Endothelial cell (in vitro differentiated cells): ENCODE data around the gene SSTR3. TPM values are rescaled to one million over a fixed set of nuclear protein-coding genes. Genes with fewer than 3 reads are reported as not detected.

Source experiments
- DNase-seq: peaks from one replicate; pipeline ENCODE4 v3.0.0; 2021; ENCODE audit warnings: low spot score
- H3K27ac Mint-ChIP-seq: one replicate; pipeline ENCODE4 v1.8.0; 2021; ENCODE audit warnings: mixed read lengths, inconsistent platforms; ENCODE audit not compliant: unreplicated experiment
- H3K27me3 Mint-ChIP-seq: one replicate; pipeline ENCODE4 v1.8.0; 2021; ENCODE audit warnings: mild to moderate bottlenecking, moderate library complexity, mixed read lengths, inconsistent platforms; ENCODE audit not compliant: unreplicated experiment
- H3K36me3 Mint-ChIP-seq: one replicate; pipeline ENCODE4 v1.8.0; 2021; ENCODE audit warnings: mild to moderate bottlenecking, low read depth, mixed read lengths, inconsistent platforms; ENCODE audit not compliant: unreplicated experiment
- H3K4me1 Mint-ChIP-seq: one replicate; pipeline ENCODE4 v1.8.0; 2021; ENCODE audit warnings: mild to moderate bottlenecking, mixed read lengths, inconsistent platforms; ENCODE audit not compliant: unreplicated experiment
- H3K4me3 Mint-ChIP-seq: one replicate; pipeline ENCODE4 v1.8.0; 2021; ENCODE audit warnings: mild to moderate bottlenecking, mixed read lengths, inconsistent platforms; ENCODE audit not compliant: unreplicated experiment
- H3K9me3 Mint-ChIP-seq: one replicate; pipeline ENCODE4 v1.8.0; 2021; ENCODE audit warnings: mixed read lengths, inconsistent platforms; ENCODE audit not compliant: unreplicated experiment
- CTCF ChIP-seq: fragments of 200-600 bp; sonication (generic); IDR thresholded peaks from one replicate; pipeline ENCODE4 v1.5.0; 2021; ENCODE audit warnings: antibody characterized with exemption; ENCODE audit not compliant: unreplicated experiment
- total RNA-seq: library from RNA; stranded (reverse); fragmentation: NEBNext Ultra II Directional; extraction: Animal tissue kit (Norgen Biotek cat#: 25700); gene quantifications from one replicate; pipeline ENCODE4 v1.2.1, GENCODE V29; 2021; ENCODE audit not compliant: unreplicated experiment

SSTR3 gene
- total RNA-seq, 1 donor from 2014 or later = 0.13 TPM

GRCh38 chr22:37186997-37187522 is 25.2 kb downstream of the SSTR3 start:
- no peak for TF ChIP-seq CTCF
- H3K27me3 Mint-ChIP-seq = peaks cover 2% of the 10 kb centered on the region
- no peaks in the 10 kb centered on the region for H3K9me3 Mint-ChIP-seq
- no peak for DNase-seq
- H3K36me3 Mint-ChIP-seq = no peaks in the 10 kb centered on the region
- H3K4me1 Mint-ChIP-seq = peaks cover 39% of the 10 kb centered on the region
- peak overlapping the region; percentile 89 for H3K4me3 Mint-ChIP-seq
- peak overlapping the region; percentile 94 for H3K27ac Mint-ChIP-seq

- Mint-ChIP-seq H3K27ac (peak overlapping the region; percentile 83), H3K4me1 (peaks cover 39% of the 10 kb centered on the region), H3K9me3 (no peaks in the 10 kb centered on the region), H3K36me3 (peaks cover 5% of the 10 kb centered on the region), H3K27me3 (peaks cover 2% of the 10 kb centered on the region), H3K4me3 (peak overlapping the region; percentile 76)
- DNase-seq = peak; percentile 27
- no peak for TF ChIP-seq CTCF
These were observed 25.9 kb downstream of the SSTR3 start for GRCh38 chr22:37186228-37186996.

- Mint-ChIP-seq H3K27ac (no peak overlapping the region), H3K9me3 (no peaks in the 10 kb centered on the region)
These were observed 26.5 kb downstream of the SSTR3 start for GRCh38 chr22:37185646-37186227.

GRCh38 chr22:37184816-37185541 is 27.3 kb downstream of the SSTR3 start:
- H3K4me3 Mint-ChIP-seq = no peak overlapping the region
- TF ChIP-seq CTCF = no peak
- no peak overlapping the region for H3K27ac Mint-ChIP-seq
- peaks cover 2% of the 10 kb centered on the region for H3K27me3 Mint-ChIP-seq
- peaks cover 5% of the 10 kb centered on the region for H3K36me3 Mint-ChIP-seq
- DNase-seq = no peak
- H3K4me1 Mint-ChIP-seq = peaks cover 39% of the 10 kb centered on the region
- no peaks in the 10 kb centered on the region for H3K9me3 Mint-ChIP-seq

More at GRCh38 chr22:37185646-37186227, 26.5 kb downstream of the SSTR3 start:
- DNase-seq = no peak
- TF ChIP-seq CTCF = no peak
- H3K4me1 Mint-ChIP-seq = peaks cover 39% of the 10 kb centered on the region
- peaks cover 5% of the 10 kb centered on the region for H3K36me3 Mint-ChIP-seq
- H3K27me3 Mint-ChIP-seq = peaks cover 2% of the 10 kb centered on the region
- peak overlapping the region; percentile 76 for H3K4me3 Mint-ChIP-seq
